IPS-15b (cell line): ENCODE data around the gene ABCF2.

Experiments used
- H3K27me3 ChIP-seq: one replicate; pipeline ENCODE4 v1.6.1; 2013; ENCODE audit warnings: low read length; ENCODE audit not compliant: control insufficient read depth, insufficient read depth
- H3K36me3 ChIP-seq: one replicate; pipeline ENCODE4 v1.6.1; 2013; ENCODE audit warnings: low read length; ENCODE audit not compliant: control insufficient read depth, insufficient read depth
- H3K4me1 ChIP-seq: one replicate; pipeline ENCODE4 v1.6.1; 2013; ENCODE audit warnings: mild to moderate bottlenecking, low read length; ENCODE audit not compliant: control insufficient read depth, insufficient read depth
- H3K4me3 ChIP-seq: one replicate; pipeline ENCODE4 v1.5.1; 2013; ENCODE audit warnings: low read depth, low read length
- H3K9ac ChIP-seq: one replicate; pipeline ENCODE4 v1.6.1; 2013; ENCODE audit warnings: low read depth, mild to moderate bottlenecking, low read length
- H3K9me3 ChIP-seq: one replicate; pipeline ENCODE4 v1.6.1; 2013; ENCODE audit warnings: mild to moderate bottlenecking, low read length; ENCODE audit not compliant: control insufficient read depth, insufficient read depth

The ABCF2 gene

GRCh38 chr7:151179287-151179860 is 47.6 kb downstream of the ABCF2 start:
- H3K27me3 ChIP-seq, result peaks cover 26% of the 10 kb centered on the region
- no peaks in the 10 kb centered on the region for H3K4me1 ChIP-seq
- H3K9ac ChIP-seq, result no peak overlapping the region
- no peak overlapping the region for H3K4me3 ChIP-seq
- no peaks in the 10 kb centered on the region for H3K9me3 ChIP-seq
- H3K36me3 ChIP-seq, result no peaks in the 10 kb centered on the region

GRCh38 chr7:151178831-151179230 is 48.2 kb downstream of the ABCF2 start:
- H3K9me3 ChIP-seq, result no peaks in the 10 kb centered on the region
- no peak overlapping the region for H3K4me3 ChIP-seq
- no peaks in the 10 kb centered on the region for H3K4me1 ChIP-seq
- peaks cover 26% of the 10 kb centered on the region for H3K27me3 ChIP-seq
- H3K9ac ChIP-seq, result no peak overlapping the region
- no peaks in the 10 kb centered on the region for H3K36me3 ChIP-seq

GRCh38 chr7:151178236-151178635 is 48.8 kb downstream of the ABCF2 start:
- Histone ChIP-seq H3K4me3 (no peak overlapping the region), H3K9ac (no peak overlapping the region), H3K4me1 (no peaks in the 10 kb centered on the region), H3K27me3 (peaks cover 31% of the 10 kb centered on the region), H3K36me3 (no peaks in the 10 kb centered on the region), H3K9me3 (peaks cover 2% of the 10 kb centered on the region)

- H3K9me3 ChIP-seq, result peaks cover 6% of the 10 kb centered on the region
- H3K27me3 ChIP-seq, result peaks cover 38% of the 10 kb centered on the region
- no peak overlapping the region for H3K4me3 ChIP-seq
- no peaks in the 10 kb centered on the region for H3K4me1 ChIP-seq
- H3K9ac ChIP-seq, result no peak overlapping the region
- no peaks in the 10 kb centered on the region for H3K36me3 ChIP-seq
Observed at GRCh38 chr7:151177310-151177709, 49.7 kb downstream of the ABCF2 start.

GRCh38 chr7:151176401-151176800 is 50.6 kb downstream of the ABCF2 start:
- Histone ChIP-seq H3K27me3 (peaks cover 45% of the 10 kb centered on the region), H3K9ac (no peak overlapping the region), H3K4me1 (no peaks in the 10 kb centered on the region), H3K4me3 (no peak overlapping the region), H3K36me3 (no peaks in the 10 kb centered on the region), H3K9me3 (peaks cover 6% of the 10 kb centered on the region)

GRCh38 chr7:151175793-151176311 is 51.2 kb downstream of the ABCF2 start:
- Histone ChIP-seq H3K4me3 (no peak overlapping the region), H3K9me3 (peaks cover 6% of the 10 kb centered on the region), H3K4me1 (no peaks in the 10 kb centered on the region), H3K36me3 (no peaks in the 10 kb centered on the region), H3K9ac (no peak overlapping the region), H3K27me3 (peaks cover 50% of the 10 kb centered on the region)

GRCh38 chr7:151175047-151175792 is 51.8 kb downstream of the ABCF2 start:
- Histone ChIP-seq H3K4me1 (no peaks in the 10 kb centered on the region), H3K27me3 (peaks cover 56% of the 10 kb centered on the region), H3K36me3 (no peaks in the 10 kb centered on the region), H3K4me3 (no peak overlapping the region), H3K9me3 (peaks cover 6% of the 10 kb centered on the region), H3K9ac (no peak overlapping the region)

GRCh38 chr7:151174246-151175046 is 52.6 kb downstream of the ABCF2 start:
- H3K4me3 ChIP-seq, result no peak overlapping the region
- H3K4me1 ChIP-seq, result no peaks in the 10 kb centered on the region
- H3K36me3 ChIP-seq, result no peaks in the 10 kb centered on the region
- peaks cover 6% of the 10 kb centered on the region for H3K9me3 ChIP-seq
- H3K9ac ChIP-seq, result no peak overlapping the region
- peaks cover 63% of the 10 kb centered on the region for H3K27me3 ChIP-seq

- H3K4me1 ChIP-seq, result no peaks in the 10 kb centered on the region
- H3K36me3 ChIP-seq, result no peaks in the 10 kb centered on the region
- peaks cover 6% of the 10 kb centered on the region for H3K9me3 ChIP-seq
- peaks cover 66% of the 10 kb centered on the region for H3K27me3 ChIP-seq
- no peak overlapping the region for H3K9ac ChIP-seq
- H3K4me3 ChIP-seq, result no peak overlapping the region
Observed at GRCh38 chr7:151173386-151174245, 53.4 kb downstream of the ABCF2 start.

- H3K36me3 ChIP-seq, result no peaks in the 10 kb centered on the region
- no peak overlapping the region for H3K4me3 ChIP-seq
- no peak overlapping the region for H3K9ac ChIP-seq
- peaks cover 6% of the 10 kb centered on the region for H3K9me3 ChIP-seq
- H3K27me3 ChIP-seq, result peaks cover 67% of the 10 kb centered on the region
- H3K4me1 ChIP-seq, result peaks cover 2% of the 10 kb centered on the region
Observed at GRCh38 chr7:151172273-151173141, 54.5 kb downstream of the ABCF2 start.
